ENCODE measurements around the gene KCNJ18.
"Not testable (repeated sequence)": the region's sequence is repeated elsewhere in the genome, so short reads cannot be mapped to it uniquely, and the experiment has no call there.

Gene KCNJ18

GRCh38 chr17:21705021-21705601, 12.8 kb downstream of the KCNJ18 start:
- no peak for DNase-seq

GRCh38 chr17:21705746-21706145, 13.4 kb downstream of the KCNJ18 start:
- DNase-seq = not testable (repeated sequence)

GRCh38 chr17:21706546-21706945, 14.2 kb downstream of the KCNJ18 start:
- not testable (repeated sequence) for DNase-seq

GRCh38 chr17:21707131-21707530, 14.8 kb downstream of the KCNJ18 start:
- DNase-seq = not testable (repeated sequence)

- not testable (repeated sequence) for DNase-seq
Measured at GRCh38 chr17:21707711-21708611, 15.6 kb downstream of the KCNJ18 start.

- DNase-seq = not testable (repeated sequence)
Measured at GRCh38 chr17:21708612-21709535, 16.6 kb downstream of the KCNJ18 start.

GRCh38 chr17:21709994-21710393, 17.7 kb downstream of the KCNJ18 start:
- not testable (repeated sequence) for DNase-seq

- not testable (repeated sequence) for DNase-seq
Measured at GRCh38 chr17:21710486-21710885, 18.2 kb downstream of the KCNJ18 start.

- no peak for DNase-seq
Measured at GRCh38 chr17:21711182-21711581, 18.9 kb downstream of the KCNJ18 start.

- not testable (repeated sequence) for DNase-seq
Measured at GRCh38 chr17:21713020-21713419, 20.7 kb downstream of the KCNJ18 start.

GRCh38 chr17:21713631-21714030, 21.3 kb downstream of the KCNJ18 start:
- not testable (repeated sequence) for DNase-seq

- DNase-seq = not testable (repeated sequence)
Measured at GRCh38 chr17:21714676-21715075, 22.4 kb downstream of the KCNJ18 start.

- not testable (repeated sequence) for DNase-seq
Measured at GRCh38 chr17:21715877-21716276, 23.6 kb downstream of the KCNJ18 start.

- DNase-seq = not testable (repeated sequence)
Measured at GRCh38 chr17:21718971-21719370, 26.6 kb downstream of the KCNJ18 start.

- DNase-seq = not testable (repeated sequence)
Measured at GRCh38 chr17:21719511-21720226, 27.3 kb downstream of the KCNJ18 start.

GRCh38 chr17:21720566-21720965, 28.2 kb downstream of the KCNJ18 start:
- not testable (repeated sequence) for DNase-seq

- DNase-seq = not testable (repeated sequence)
Measured at GRCh38 chr17:21722268-21722667, 29.9 kb downstream of the KCNJ18 start.

GRCh38 chr17:21724216-21725006, 32.1 kb downstream of the KCNJ18 start:
- DNase-seq = not testable (repeated sequence)

- DNase-seq = not testable (repeated sequence)
Measured at GRCh38 chr17:21731076-21731475, 38.8 kb downstream of the KCNJ18 start.

GRCh38 chr17:21733931-21734330, 41.6 kb downstream of the KCNJ18 start:
- not testable (repeated sequence) for DNase-seq

GRCh38 chr17:21735814-21736213, 43.5 kb downstream of the KCNJ18 start:
- not testable (repeated sequence) for DNase-seq

All from inflammatory macrophage (primary cell).